HCT116 (cell line): ENCODE measurements around the gene PTN. TPM values are rescaled to one million over a fixed set of nuclear protein-coding genes. Genes with fewer than 3 reads are reported as not detected.

Source experiments
- ATAC-seq: fragments of 200-7000 bp; cut with Tn5 transposase; 2 replicates; pipeline ENCODE4 v1.9.1; 2020; ENCODE audit warnings: mild to moderate bottlenecking, moderate library complexity
- BruUV-seq: library from RNA; stranded (reverse); fragments of 400-500 nt; replicated peaks from 2 replicates; lab custom pipeline; 2021; lab: Mats Ljungman, UMichigan
- CTCF ChIA-PET: fragments of 300-600 bp; sonication (Branson Sonifier 250); formaldehyde crosslinking; loops from one replicate; lab custom pipeline; 2021; ENCODE audit warnings: antibody characterized with exemption; lab: Charles Lee
- POLR2A ChIA-PET: fragments of 300-600, 350-600 bp; sonication (Branson Sonifier 250); formaldehyde crosslinking; loops from one replicate; lab custom pipeline; 2021; ENCODE audit warnings: antibody characterized with exemption; lab: Charles Lee
- RAD21 ChIA-PET, 2 experiments: fragments of 300-600 bp; sonication (Branson Sonifier 250); formaldehyde crosslinking; loops; one replicate each; lab custom pipeline; 2023; ENCODE audit warnings: low total read pairs in 2 of 2; ENCODE audit not compliant: uncharacterized antibody in 2 of 2, unreplicated experiment in 2 of 2, low non-redundant PET in 1 of 2; lab: Charles Lee
- DNase-seq: peaks from one replicate; pipeline ENCODE4 v3.0.0-alpha.2; 2010; ENCODE audit warnings: low read depth, low spot score
- H2AFZ ChIP-seq: fragments of 200-600 bp; shearing (Covaris generic), sonication (generic); 2 replicates; pipeline ENCODE4 v1.6.1; 2017; ENCODE audit warnings: low read depth, mixed run types, mixed read lengths, antibody characterized with exemption, low read length; ENCODE audit not compliant: poor library complexity, severe bottlenecking
- H3K27ac ChIP-seq: 2 replicates; pipeline ENCODE4 v1.5.1; 2012; ENCODE audit warnings: low read depth, low read length
- H3K27me3 ChIP-seq: fragments of 200-600 bp; sonication (generic); 2 replicates; pipeline ENCODE4 v1.6.1; 2016; ENCODE audit warnings: mixed run types, low read length, mixed read lengths; ENCODE audit not compliant: insufficient read depth
- H3K36me3 ChIP-seq, 2 experiments: fragments of 200-500 bp in 1 of 2; fragments of 200-600 bp in 1 of 2; sonication (Bioruptor generic) in 1 of 2; sonication (generic) in 1 of 2; 2 replicates each; pipeline versions ENCODE4 v1.5.1 to v1.6.1; 2014 to 2016; ENCODE audit warnings: low read length in 2 of 2, inconsistent platforms in 1 of 2, mixed read lengths in 1 of 2, mixed run types in 1 of 2; ENCODE audit not compliant: insufficient read depth in 2 of 2, control insufficient read depth in 1 of 2
- H3K4me1 ChIP-seq, 2 experiments: fragments of 200-600 bp in 1 of 2; sonication (generic) in 1 of 2; 2 replicates each; pipeline versions ENCODE4 v1.5.1 to v1.6.1; 2012 to 2017; ENCODE audit warnings: low read length in 2 of 2, inconsistent platforms in 1 of 2, mild to moderate bottlenecking in 1 of 2, mixed read lengths in 1 of 2, mixed run types in 1 of 2, moderate library complexity in 1 of 2; ENCODE audit not compliant: insufficient read depth in 2 of 2, control insufficient read depth in 1 of 2
- H3K4me2 ChIP-seq: fragments of 200-600 bp; sonication (generic); 2 replicates; pipeline ENCODE4 v1.6.1; 2017; ENCODE audit warnings: mixed run types, low read length, mixed read lengths
- H3K4me3 ChIP-seq, 2 experiments: fragments of 200-600 bp in 1 of 2; sonication (generic) in 1 of 2; replicated peaks in 1 of 2; 2 replicates each; pipeline ENCODE4 v1.5.1; 2011 to 2016; ENCODE audit warnings: low read length in 2 of 2, control low read depth in 1 of 2, low read depth in 1 of 2, mild to moderate bottlenecking in 1 of 2, mixed read lengths in 1 of 2, mixed run types in 1 of 2
- H3K79me2 ChIP-seq: fragments of 200-600 bp; sonication (generic); 2 replicates; pipeline ENCODE4 v1.6.1; 2017; ENCODE audit warnings: mild to moderate bottlenecking, mixed run types, low read length, moderate library complexity, mixed read lengths; ENCODE audit not compliant: insufficient read depth
- H3K9ac ChIP-seq: fragments of 200-600 bp; sonication (generic); 2 replicates; pipeline ENCODE4 v1.6.1; 2016; ENCODE audit warnings: low read length, mixed read lengths
- H3K9me2 ChIP-seq: fragments of 200-600 bp; sonication (generic), shearing (Covaris generic); 2 replicates; pipeline ENCODE4 v1.6.1; 2017; ENCODE audit warnings: mixed run types, mild to moderate bottlenecking, moderate library complexity; ENCODE audit not compliant: insufficient read depth
- H3K9me3 ChIP-seq, 2 experiments: fragments of 200-500 bp in 1 of 2; fragments of 200-600 bp in 1 of 2; sonication (Bioruptor generic) in 1 of 2; sonication (generic) in 1 of 2; 2 replicates each; pipeline ENCODE4 v1.6.1; 2014 to 2017; ENCODE audit warnings: low read length in 2 of 2, mixed read lengths in 2 of 2, inconsistent platforms in 1 of 2, low read depth in 1 of 2, mild to moderate bottlenecking in 1 of 2, mixed run types in 1 of 2, moderate library complexity in 1 of 2; ENCODE audit not compliant: control insufficient read depth in 1 of 2, insufficient read depth in 1 of 2
- H4K20me1 ChIP-seq: fragments of 200-600 bp; sonication (generic), shearing (Covaris generic); 2 replicates; pipeline ENCODE4 v1.6.1; 2017; ENCODE audit warnings: mixed run types, mild to moderate bottlenecking, moderate library complexity; ENCODE audit not compliant: insufficient read depth
- ATF3 ChIP-seq: IDR thresholded peaks from 2 replicates; pipeline ENCODE4 v1.6.1; 2012
- CBX3 ChIP-seq: IDR thresholded peaks from 2 replicates; pipeline ENCODE4 v1.6.1; 2012; ENCODE audit warnings: low read depth
- CEBPB ChIP-seq: IDR thresholded peaks from 2 replicates; pipeline ENCODE4 v1.6.1; 2012; ENCODE audit warnings: low read depth
- CTCF ChIP-seq, 3 experiments: fragments of 200-600 bp in 1 of 3; sonication (generic) in 1 of 3; IDR thresholded peaks in 2 of 3; conservative IDR thresholded peaks in 1 of 3; 2 replicates each; pipeline ENCODE4 v1.5.1; 2012 to 2017; ENCODE audit warnings: low read depth in 2 of 3, low read length in 2 of 3, antibody characterized with exemption in 1 of 3, borderline replicate concordance in 1 of 3, control low read depth in 1 of 3, mild to moderate bottlenecking in 1 of 3, mixed read lengths in 1 of 3, mixed run types in 1 of 3, moderate library complexity in 1 of 3; ENCODE audit not compliant: insufficient read depth in 1 of 3
- EGR1 ChIP-seq: IDR thresholded peaks from 2 replicates; pipeline ENCODE4 v1.6.1; 2012; ENCODE audit warnings: low read depth
- EZH2phosphoT487 ChIP-seq: fragments of 200-600 bp; IDR thresholded peaks from 2 replicates; pipeline ENCODE4 v1.6.1; 2018; ENCODE audit warnings: antibody characterized with exemption, borderline replicate concordance
- FOSL1 ChIP-seq: IDR thresholded peaks from 2 replicates; pipeline ENCODE4 v1.6.1; 2012; ENCODE audit warnings: low read depth
- JUND ChIP-seq: IDR thresholded peaks from 2 replicates; pipeline ENCODE4 v1.6.1; 2012
- POLR2AphosphoS5 ChIP-seq: IDR thresholded peaks from 2 replicates; pipeline ENCODE4 v1.6.1; 2011; ENCODE audit warnings: mild to moderate bottlenecking, low read depth, low read length, moderate library complexity
- RAD21 ChIP-seq: IDR thresholded peaks from 2 replicates; pipeline ENCODE4 v1.6.1; 2012; ENCODE audit warnings: low read depth, mild to moderate bottlenecking
- SIN3A ChIP-seq: IDR thresholded peaks from 2 replicates; pipeline ENCODE4 v1.6.1; 2012; ENCODE audit warnings: low read depth
- SRF ChIP-seq: IDR thresholded peaks from 2 replicates; pipeline ENCODE4 v1.6.1; 2012; ENCODE audit warnings: low read depth
- ZNF274 ChIP-seq: fragments of 200-500 bp; sonication (Bioruptor generic); IDR thresholded peaks from 2 replicates; pipeline ENCODE4 v1.6.1; 2014; ENCODE audit warnings: mild to moderate bottlenecking, low read depth, low read length, inconsistent platforms
- intact Hi-C: fragments of 100-400 bp; cut with micrococcal nuclease; formaldehyde crosslinking; loops from 2 replicates; pipeline ENCODE4 v1.10.0; 2022
- total RNA-seq: library from RNA; stranded (reverse); gene quantifications from one replicate; pipeline ENCODE4 v1.2.1, GENCODE V29; 2021; ENCODE audit not compliant: unreplicated experiment

PTN gene
- total RNA-seq, 1 experiment from 2014 or later, result not detected

DNA sequence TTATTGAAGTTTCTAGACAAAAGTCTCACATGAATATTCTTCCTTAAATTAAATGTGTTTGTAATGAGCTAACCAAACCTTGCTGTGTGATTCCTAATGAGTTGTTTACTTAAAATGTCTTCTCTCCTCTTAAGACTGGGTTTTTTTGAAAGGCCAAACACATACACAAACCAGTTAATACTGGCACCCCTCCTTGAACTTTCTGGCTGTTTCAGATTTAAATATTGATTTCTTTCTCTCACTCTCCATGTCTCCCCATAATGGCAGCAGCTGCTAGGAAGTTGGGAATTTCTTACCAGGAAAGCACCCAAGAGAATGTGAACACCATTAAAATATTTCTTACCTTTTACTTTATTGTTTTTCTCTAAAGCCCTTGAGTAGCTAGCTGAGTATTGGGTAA lies 11.4 kb upstream of the PTN start:
- no peak for ATAC-seq
- no TSS peak for BruUV-seq
- CTCF ChIA-PET, result no interaction called here

More for the DNA sequence above, 11.4 kb upstream of the PTN start:
- TF ChIP-seq RAD21 (no peak), CEBPB (no peak), ZNF274 (no peak), EZH2phosphoT487 (no peak), CTCF (IDR thresholded peaks at IDR 0.05 in 2 of 3, conservative IDR thresholded peaks at IDR 0.05 in 1 of 3; ENCODE audit: borderline replicate concordance in 1 of 3, insufficient read depth in 1 of 3, low read depth in 2 of 3, low read length in 2 of 3) (no peak), EGR1 (no peak), JUND (no peak), CBX3 (no peak), SIN3A (no peak), ATF3 (no peak), FOSL1 (no peak), POLR2AphosphoS5 (no peak), SRF (no peak)
- TF ChIP-seq, all 23 proteins: peak for 0
- no peaks in the 10 kb centered on the region for H3K4me1 ChIP-seq
- no peaks in the 10 kb centered on the region for H3K9me2 ChIP-seq
- intact Hi-C loops, result no loop called here
- no peaks in the 10 kb centered on the region for H3K27me3 ChIP-seq
- no peaks in the 10 kb centered on the region for H3K79me2 ChIP-seq
- H3K36me3 ChIP-seq, result no peaks in the 10 kb centered on the region
- no peak overlapping the region for H2AFZ ChIP-seq
- ChIA-PET POLR2A (no interaction called here), RAD21 (no interaction called here)
- H3K9me3 ChIP-seq, result peaks cover 11 to 15% of the 10 kb centered on the region in 2 experiments; a peak in 2 of 4 replicates
- no peak overlapping the region for H3K4me2 ChIP-seq
- H3K27ac ChIP-seq, result no peak overlapping the region
- no peaks in the 10 kb centered on the region for H4K20me1 ChIP-seq
- no peak overlapping the region for H3K9ac ChIP-seq
- no peak for DNase-seq
- no peak overlapping the region for H3K4me3 ChIP-seq
